Sigmoid colon (tissue), 4 donors: ENCODE measurements around the gene DBX1.

Source experiments
- CTCF ChIP-seq, 4 experiments: fragments of 450-650 bp in 3 of 4; fragments of 200-600 bp in 1 of 4; IDR thresholded peaks; one replicate each; pipeline ENCODE4 v1.5.1; 2016 to 2019; ENCODE audit warnings: antibody characterized with exemption in 4 of 4, mild to moderate bottlenecking in 3 of 4, moderate library complexity in 2 of 4
- EP300 ChIP-seq, 4 donors: sonication (generic); formaldehyde crosslinking; IDR thresholded peaks; one replicate each; pipeline ENCODE4 v1.6.1; 2017; ENCODE audit warnings: antibody characterized with exemption in 4 of 4
- POLR2A ChIP-seq, 2 donors: fragments of 450-650 bp; IDR thresholded peaks; one replicate each; pipeline ENCODE4 v1.6.1; 2016; ENCODE audit warnings: antibody characterized with exemption in 2 of 2, mild to moderate bottlenecking in 2 of 2, moderate library complexity in 2 of 2
- POLR2AphosphoS5 ChIP-seq, 4 donors: sonication (generic); formaldehyde crosslinking; IDR thresholded peaks; one replicate each; pipeline ENCODE4 v1.6.1; 2017; ENCODE audit warnings: antibody characterized with exemption in 4 of 4

GRCh38 chr11:20204681-20205080, 44.4 kb upstream of the DBX1 start:
- TF ChIP-seq CTCF (IDR thresholded peaks at IDR 0.05) (no peak), EP300 (IDR thresholded peaks at IDR 0.05) (no peak), POLR2A (IDR thresholded peaks at IDR 0.05) (no peak), POLR2AphosphoS5 (IDR thresholded peaks at IDR 0.05) (no peak)
